ENCODE results near the gene UACA.

The UACA gene

DNA sequence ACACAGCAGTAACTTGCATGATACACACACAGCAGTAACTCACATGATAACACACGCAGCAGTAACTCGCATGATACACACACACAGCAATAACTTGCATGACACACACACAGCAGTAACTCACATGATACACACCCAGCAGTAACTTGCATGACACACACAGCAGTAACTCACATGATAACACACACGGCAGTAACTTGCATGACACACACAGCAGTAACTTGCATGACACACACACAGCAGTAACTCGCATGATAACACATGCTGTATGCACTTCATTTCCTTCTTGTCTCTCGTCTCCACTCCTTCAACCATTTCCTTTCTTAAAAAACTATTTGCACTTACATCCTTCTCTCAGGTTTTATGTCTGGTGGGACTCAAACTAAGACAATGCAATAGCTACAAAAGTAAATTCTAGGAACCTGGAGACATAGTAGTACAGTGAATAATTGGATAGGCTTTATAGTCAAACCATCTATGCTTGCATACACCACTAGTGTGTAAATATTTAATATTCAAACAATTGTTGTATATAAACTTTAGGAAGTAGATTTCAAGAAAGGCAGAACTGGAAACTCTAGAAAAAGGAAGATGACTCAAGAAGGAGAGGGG is 130.8 kb downstream of the UACA start:
- no peak overlapping the region for H3K4me3 ChIP-seq (ENCODE audit: low read depth, low read length)
- TF ChIP-seq CTCF (IDR thresholded peaks at IDR 0.05; ENCODE audit: low read depth, low read length): no peak

GRCh38 chr15:70632079-70632478 is 131.3 kb downstream of the UACA start:
- no peak overlapping the region for H3K4me3 ChIP-seq (ENCODE audit: low read depth, low read length)
- no peak for TF ChIP-seq CTCF (IDR thresholded peaks at IDR 0.05; ENCODE audit: low read depth, low read length)

DNA sequence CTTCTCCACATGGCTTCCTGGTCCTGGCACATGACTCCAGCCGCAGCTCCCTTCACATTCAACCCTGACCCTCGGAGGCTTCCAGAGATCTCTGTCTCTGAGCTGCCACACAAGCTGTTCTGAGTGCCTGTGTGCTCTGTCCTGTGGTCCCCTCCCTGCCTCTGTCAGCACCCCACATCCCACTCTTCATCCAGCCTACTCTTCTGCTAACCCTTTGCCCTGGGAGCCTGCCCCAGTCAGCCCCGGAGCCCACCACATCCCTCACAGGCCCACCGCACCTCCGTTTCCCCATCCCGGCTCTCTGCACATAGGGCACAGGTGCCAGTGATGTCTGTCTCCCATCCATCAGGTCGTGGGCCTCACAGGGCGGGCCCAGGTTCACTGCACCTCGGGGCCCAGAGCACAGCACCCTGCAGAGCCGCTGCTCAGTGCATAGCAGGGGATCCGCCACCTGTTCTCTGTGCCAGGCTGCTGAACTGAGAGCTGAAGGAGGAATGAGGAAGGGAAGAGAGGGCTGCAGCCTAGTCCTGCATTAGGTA is 133.6 kb downstream of the UACA start:
- H3K4me3 ChIP-seq (ENCODE audit: low read depth, low read length): no peak overlapping the region
- no peak for TF ChIP-seq CTCF (IDR thresholded peaks at IDR 0.05; ENCODE audit: low read depth, low read length)

DNA sequence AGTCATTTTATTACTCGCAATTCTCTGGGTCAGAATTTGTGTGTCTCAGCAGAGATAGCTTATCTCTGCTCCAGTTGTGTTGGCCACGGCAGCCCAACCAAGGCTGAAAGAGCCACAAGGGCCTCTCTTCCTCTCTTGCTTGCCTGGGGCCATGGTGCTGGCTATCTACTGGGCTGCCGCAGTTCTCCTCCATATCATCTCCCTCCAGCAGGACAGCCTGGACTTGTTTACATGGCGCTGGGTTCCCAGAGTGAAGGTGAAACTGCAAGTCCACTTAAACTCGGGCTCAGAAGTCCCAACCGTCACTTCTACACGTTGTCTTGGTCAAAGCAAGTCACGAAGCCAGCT is 134.8 kb downstream of the UACA start:
- no peak for TF ChIP-seq CTCF (IDR thresholded peaks at IDR 0.05; ENCODE audit: low read depth, low read length)
- no peak overlapping the region for H3K4me3 ChIP-seq (ENCODE audit: low read depth, low read length)

- H3K4me3 ChIP-seq (ENCODE audit: low read depth, low read length): no peak overlapping the region
- no peak for TF ChIP-seq CTCF (IDR thresholded peaks at IDR 0.05; ENCODE audit: low read depth, low read length)
Measured at GRCh38 chr15:70627734-70628548, 135.4 kb downstream of the UACA start.

DNA sequence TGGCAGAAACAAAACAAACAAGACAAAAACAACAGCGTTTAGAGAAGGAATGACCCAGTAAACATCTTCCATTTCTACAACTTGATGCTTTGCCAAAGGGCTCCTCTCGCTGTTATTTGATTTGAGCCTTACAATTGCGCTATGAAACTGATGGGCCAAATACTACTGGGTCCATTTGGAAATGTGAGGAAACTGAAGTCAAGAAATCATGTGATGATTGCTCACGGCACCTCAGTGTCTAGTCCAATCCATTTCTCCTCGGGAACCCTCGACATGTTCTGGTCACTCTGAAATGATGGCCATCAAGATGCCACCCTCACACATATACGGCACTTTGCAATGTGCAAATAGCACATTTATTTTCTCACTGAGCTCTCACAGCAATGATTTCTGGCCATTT is 136.0 kb downstream of the UACA start:
- no peak for TF ChIP-seq CTCF (IDR thresholded peaks at IDR 0.05; ENCODE audit: low read depth, low read length)
- no peak overlapping the region for H3K4me3 ChIP-seq (ENCODE audit: low read depth, low read length)

DNA sequence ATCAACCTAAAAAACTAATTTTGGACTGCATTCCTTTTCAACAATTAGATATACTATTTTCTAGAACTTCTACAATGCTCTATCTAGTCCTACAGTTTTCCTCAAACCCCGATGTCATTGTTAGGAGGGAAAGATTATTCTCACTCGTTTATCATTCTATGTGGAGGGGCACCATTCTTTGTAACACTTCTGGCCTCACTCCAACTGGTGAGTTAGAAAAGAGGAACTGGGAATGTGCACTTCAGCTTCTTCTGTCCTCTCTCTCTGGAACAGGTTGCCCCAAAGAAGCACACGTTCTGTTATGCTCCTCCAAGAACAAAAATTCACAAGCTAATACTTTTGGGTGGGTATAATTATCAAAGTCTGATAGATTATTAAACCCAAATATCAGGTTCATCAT is 137.9 kb downstream of the UACA start:
- TF ChIP-seq CTCF (IDR thresholded peaks at IDR 0.05; ENCODE audit: low read depth, low read length): no peak
- no peak overlapping the region for H3K4me3 ChIP-seq (ENCODE audit: low read depth, low read length)
